Endodermal cell (in vitro differentiated cells): ENCODE measurements around the gene AKAP14. TPM values are rescaled to one million over a fixed set of nuclear protein-coding genes. Genes with fewer than 3 reads are reported as not detected.

ENCODE experiments used
- DNase-seq: peaks from one replicate; pipeline ENCODE4 v3.0.0-alpha.2; 2017
- H3K27ac ChIP-seq: 2 replicates; pipeline ENCODE4 v1.5.1; 2013; ENCODE audit warnings: mild to moderate bottlenecking, low read depth, low read length, moderate library complexity
- H3K27me3 ChIP-seq: 2 replicates; pipeline ENCODE4 v1.6.1; 2013; ENCODE audit warnings: mild to moderate bottlenecking, low read length, moderate library complexity; ENCODE audit not compliant: insufficient read depth, control insufficient read depth, poor library complexity, severe bottlenecking
- H3K36me3 ChIP-seq: 2 replicates; pipeline ENCODE4 v1.7.0; 2013; ENCODE audit warnings: mild to moderate bottlenecking, low read length, moderate library complexity; ENCODE audit not compliant: control insufficient read depth, insufficient read depth
- H3K4me1 ChIP-seq: one replicate; pipeline ENCODE4 v1.7.0; 2013; ENCODE audit warnings: low read length; ENCODE audit not compliant: control insufficient read depth, insufficient read depth
- H3K4me3 ChIP-seq: 2 replicates; pipeline ENCODE4 v1.5.1; 2013; ENCODE audit warnings: mild to moderate bottlenecking, low read length, moderate library complexity
- H3K9ac ChIP-seq: 2 replicates; pipeline ENCODE4 v1.6.1; 2013; ENCODE audit warnings: mild to moderate bottlenecking, low read length, moderate library complexity; ENCODE audit not compliant: poor library complexity, severe bottlenecking; ENCODE audit errors: extremely low read depth
- H3K9me3 ChIP-seq: 2 replicates; pipeline ENCODE4 v1.6.1; 2013; ENCODE audit warnings: mild to moderate bottlenecking, low read length, moderate library complexity; ENCODE audit not compliant: control insufficient read depth
- H3K27ac Mint-ChIP-seq: 2 replicates; pipeline ENCODE4 v1.8.0; 2020; ENCODE audit warnings: mixed read lengths
- H3K27me3 Mint-ChIP-seq: 2 replicates; pipeline ENCODE4 v1.8.0; 2021; ENCODE audit warnings: mild to moderate bottlenecking, mixed read lengths; ENCODE audit not compliant: insufficient read depth
- H3K36me3 Mint-ChIP-seq: 2 replicates; pipeline ENCODE4 v1.8.0; 2020; ENCODE audit warnings: low read depth, mixed read lengths
- H3K4me1 Mint-ChIP-seq: 2 replicates; pipeline ENCODE4 v1.8.0; 2020; ENCODE audit warnings: mixed read lengths
- H3K4me3 Mint-ChIP-seq: 2 replicates; pipeline ENCODE4 v1.8.0; 2020; ENCODE audit warnings: mild to moderate bottlenecking, moderate library complexity, mixed read lengths
- H3K9me3 Mint-ChIP-seq: 2 replicates; pipeline ENCODE4 v1.8.0; 2020; ENCODE audit warnings: mild to moderate bottlenecking, mixed read lengths
- CTCF ChIP-seq: fragments of 200-600 bp; sonication (generic); conservative IDR thresholded peaks from 2 replicates; pipeline ENCODE4 v1.5.0; 2021; ENCODE audit warnings: antibody characterized with exemption, mild to moderate bottlenecking
- WGBS, 2 experiments: methylation state at CpG; one replicate each; pipeline versions ENCODE4 v1.1.5 to v1.1.7; 2013; ENCODE audit warnings: missing lambda C conversion rate in 2 of 2, mixed read lengths in 1 of 2; ENCODE audit not compliant: insufficient coverage in 1 of 2, insufficient read length in 1 of 2; 5-methylcytosine and 5-hydroxymethylcytosine counted together
- total RNA-seq, 2 donors: library from RNA; stranded (reverse); fragmentation: NEBNext Ultra II Directional in 1 of 2; extraction: Animal tissue kit (Norgen Biotek cat#: 25700) in 1 of 2; gene quantifications; 2 replicates in 1 of 2; 3 replicates in 1 of 2; pipeline ENCODE4 v1.2.1, GENCODE V29; 2021

The AKAP14 gene
- total RNA-seq, 2 donors from 2014 or later = 0.79 TPM; not detected in 1

GRCh38 chrX:119870626-119871131 lies 25.0 kb upstream of the AKAP14 start:
- Histone ChIP-seq H3K27me3 (no peaks in the 10 kb centered on the region), H3K4me1 (no peaks in the 10 kb centered on the region), H3K4me3 (peak overlapping the region; percentile 93), H3K9me3 (no peaks in the 10 kb centered on the region), H3K9ac (peak overlapping the region; percentile 84), H3K27ac (no peak overlapping the region), H3K36me3 (no peaks in the 10 kb centered on the region)
- peak overlapping the region; percentile 76 for H3K4me3 Mint-ChIP-seq
- peak; percentile 55 for DNase-seq
- H3K27ac Mint-ChIP-seq = peak overlapping the region; percentile 97
- H3K9me3 Mint-ChIP-seq = peaks cover 44% of the 10 kb centered on the region
- WGBS, 2 experiments = 2 to 3% methylated on average over 6 to 25 of the region's 25 CpGs
- no peaks in the 10 kb centered on the region for H3K27me3 Mint-ChIP-seq
- peaks cover 2% of the 10 kb centered on the region for H3K36me3 Mint-ChIP-seq
- no peaks in the 10 kb centered on the region for H3K4me1 Mint-ChIP-seq
- TF ChIP-seq CTCF = no peak

GRCh38 chrX:119871245-119871598 lies 24.5 kb upstream of the AKAP14 start:
- H3K36me3 ChIP-seq = no peaks in the 10 kb centered on the region
- H3K27ac ChIP-seq = peak overlapping the region; percentile 17
- H3K27ac Mint-ChIP-seq = peak overlapping the region; percentile 97
- H3K27me3 Mint-ChIP-seq = no peaks in the 10 kb centered on the region
- H3K9me3 Mint-ChIP-seq = peaks cover 47% of the 10 kb centered on the region
- H3K9me3 ChIP-seq = no peaks in the 10 kb centered on the region
- H3K4me1 Mint-ChIP-seq = no peaks in the 10 kb centered on the region
- H3K4me1 ChIP-seq = no peaks in the 10 kb centered on the region
- H3K36me3 Mint-ChIP-seq = peaks cover 8% of the 10 kb centered on the region
- H3K4me3 ChIP-seq = peak overlapping the region; percentile 93
- peak overlapping the region; percentile 76 for H3K4me3 Mint-ChIP-seq
- DNase-seq = no peak
- 0% methylated on average over 26 of the region's 26 CpGs; no CpG with 5 or more reads in 1 of the 2 experiments for WGBS, 2 experiments
- peak overlapping the region; percentile 84 for H3K9ac ChIP-seq
- no peak for TF ChIP-seq CTCF
- no peaks in the 10 kb centered on the region for H3K27me3 ChIP-seq

GRCh38 chrX:119871599-119872395 lies 23.9 kb upstream of the AKAP14 start, which contains the start of the genes NDUFA1 and RNF113A:
NDUFA1 (plus strand) TSS chrX:119871832; CDS start chrX:119871912, 80 bp downstream.
RNF113A (minus strand) TSS chrX:119871733; CDS start chrX:119871613, 120 bp downstream.
- H3K4me1 Mint-ChIP-seq = no peaks in the 10 kb centered on the region
- Histone ChIP-seq H3K36me3 (no peaks in the 10 kb centered on the region), H3K9me3 (no peaks in the 10 kb centered on the region), H3K9ac (peak within 1 kb of the TSS; percentile 84), H3K27me3 (no peaks in the 10 kb centered on the region), H3K4me1 (no peaks in the 10 kb centered on the region), H3K27ac (peak within 1 kb of the TSS; percentile 76), H3K4me3 (peak within 1 kb of the TSS; percentile 93)
- WGBS, 2 experiments = 0% methylated on average over 4 to 59 of the region's 62 CpGs
- peak within 1 kb of the TSS; percentile 97 for H3K27ac Mint-ChIP-seq
- peaks cover 9% of the 10 kb centered on the region for H3K36me3 Mint-ChIP-seq
- TF ChIP-seq CTCF = no peak
- H3K27me3 Mint-ChIP-seq = no peaks in the 10 kb centered on the region
- DNase-seq = peak; percentile 90
- peaks cover 42% of the 10 kb centered on the region for H3K9me3 Mint-ChIP-seq
- peak within 1 kb of the TSS; percentile 76 for H3K4me3 Mint-ChIP-seq
